ENCODE measurements around the gene ACAT2.
"Not testable (repeated sequence)": the region's sequence is repeated elsewhere in the genome, so short reads cannot be mapped to it uniquely, and the experiment has no call there.

Gene ACAT2

DNA sequence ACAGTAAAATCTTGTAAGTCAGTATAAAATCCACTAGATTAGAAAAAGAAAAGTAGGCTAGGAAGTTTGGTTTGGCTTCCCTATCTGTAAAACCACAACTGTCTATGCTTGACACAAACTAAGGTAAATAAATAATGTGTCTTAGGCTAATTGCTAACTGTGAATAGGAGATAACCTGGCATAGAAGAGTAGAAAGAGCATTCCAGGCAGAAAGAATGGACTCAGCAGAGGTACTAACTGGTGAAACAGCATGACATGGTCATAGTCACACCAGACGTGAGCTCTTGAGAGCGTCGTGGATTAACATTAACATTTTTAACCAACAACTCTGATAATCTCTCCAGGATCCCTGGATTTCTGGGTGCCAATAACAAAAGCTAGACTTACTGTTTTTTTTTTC is 43.2 kb upstream of the ACAT2 start:
- TF ChIP-seq CTCF (IDR thresholded peaks at IDR 0.05; ENCODE audit: control insufficient read depth, insufficient read depth, low read depth, low read length, missing control alignments) = no peak
- no peak overlapping the region for H3K4me3 ChIP-seq (ENCODE audit: control insufficient read depth, low read depth, low read length)
- no peak for DNase-seq (ENCODE audit: low read depth)

DNA sequence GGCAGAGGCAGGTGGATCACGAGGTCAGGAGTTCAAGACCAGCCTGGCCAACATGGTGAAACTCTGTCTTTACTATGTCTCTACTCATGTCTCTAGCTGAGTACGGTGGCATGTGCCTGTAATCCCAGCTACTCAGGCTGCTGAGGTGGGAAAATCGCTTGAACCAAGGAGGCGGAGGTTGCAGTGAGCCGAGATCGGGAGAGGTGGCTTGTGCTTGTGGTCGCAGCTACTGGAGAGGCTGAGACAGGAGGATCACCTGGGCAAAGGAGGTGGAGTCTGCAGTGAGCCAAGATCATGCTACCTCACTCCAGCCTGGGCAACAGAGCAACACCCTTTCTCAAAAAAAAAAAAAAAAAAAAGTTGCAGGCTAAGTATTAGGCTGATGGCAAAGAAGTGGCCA is 42.6 kb upstream of the ACAT2 start:
- H3K4me3 ChIP-seq (ENCODE audit: control insufficient read depth, low read depth, low read length) = no peak overlapping the region
- no peak for DNase-seq (ENCODE audit: low read depth)
- no peak for TF ChIP-seq CTCF (IDR thresholded peaks at IDR 0.05; ENCODE audit: control insufficient read depth, insufficient read depth, low read depth, low read length, missing control alignments)

DNA sequence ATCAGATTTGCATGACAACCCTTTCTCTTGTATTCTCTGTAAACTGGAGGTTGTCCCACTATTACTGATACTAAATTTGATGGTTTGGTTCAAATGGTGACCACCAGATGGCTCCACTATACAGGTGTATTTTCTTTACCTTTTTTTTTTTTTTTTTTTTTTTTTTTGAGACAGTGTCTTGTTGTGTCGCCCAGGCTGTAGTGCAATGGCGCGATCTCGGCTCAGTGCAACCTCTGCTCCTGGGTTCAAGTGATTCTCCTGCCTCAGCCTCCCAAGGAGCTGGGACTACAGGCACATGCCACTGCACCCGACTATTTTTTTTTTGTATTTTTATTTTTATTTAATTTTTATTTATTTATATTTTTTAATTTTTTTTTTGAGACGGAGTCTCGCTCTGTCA is 41.1 kb upstream of the ACAT2 start:
- DNase-seq (ENCODE audit: low read depth) = no peak
- H3K4me3 ChIP-seq (ENCODE audit: control insufficient read depth, low read depth, low read length) = no peak overlapping the region
- TF ChIP-seq CTCF (IDR thresholded peaks at IDR 0.05; ENCODE audit: control insufficient read depth, insufficient read depth, low read depth, low read length, missing control alignments) = peak; percentile 29

- not testable (repeated sequence) for H3K4me3 ChIP-seq (ENCODE audit: control insufficient read depth, low read depth, low read length)
These were observed 39.9 kb upstream of the ACAT2 start for GRCh38 chr6:159721981-159722380.

DNA sequence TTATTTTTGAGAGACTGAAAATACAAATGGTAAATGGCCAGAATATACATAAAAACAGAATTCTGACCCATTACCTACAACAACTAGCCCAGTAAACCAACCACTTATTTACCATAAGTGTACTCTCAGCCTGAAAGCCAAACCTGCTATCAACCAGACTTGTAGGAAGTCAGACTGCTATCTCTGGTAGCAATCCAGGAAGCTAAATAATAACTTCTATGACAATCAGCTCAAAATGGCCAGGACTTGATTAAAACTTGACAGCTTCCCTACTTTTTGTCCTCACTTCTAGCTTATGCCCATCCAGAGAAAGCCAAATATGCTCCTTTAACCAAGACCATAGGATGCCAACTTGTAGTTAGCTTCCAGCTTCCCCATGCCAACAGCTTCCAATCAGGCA is 39.2 kb upstream of the ACAT2 start:
- TF ChIP-seq CTCF (IDR thresholded peaks at IDR 0.05; ENCODE audit: control insufficient read depth, insufficient read depth, low read depth, low read length, missing control alignments) = no peak
- no peak for DNase-seq (ENCODE audit: low read depth)
- no peak overlapping the region for H3K4me3 ChIP-seq (ENCODE audit: control insufficient read depth, low read depth, low read length)

More at GRCh38 chr6:159721981-159722380, 39.9 kb upstream of the ACAT2 start:
- DNase-seq (ENCODE audit: low read depth) = not testable (repeated sequence)

GRCh38 chr6:159723259-159723658 is 38.6 kb upstream of the ACAT2 start:
- no peak for TF ChIP-seq CTCF (IDR thresholded peaks at IDR 0.05; ENCODE audit: control insufficient read depth, insufficient read depth, low read depth, low read length, missing control alignments)
- no peak for DNase-seq (ENCODE audit: low read depth)
- no peak overlapping the region for H3K4me3 ChIP-seq (ENCODE audit: control insufficient read depth, low read depth, low read length)

- no peak overlapping the region for H3K4me3 ChIP-seq (ENCODE audit: control insufficient read depth, low read depth, low read length)
- DNase-seq (ENCODE audit: low read depth) = no peak
- no peak for TF ChIP-seq CTCF (IDR thresholded peaks at IDR 0.05; ENCODE audit: control insufficient read depth, insufficient read depth, low read depth, low read length, missing control alignments)
These were observed 37.1 kb upstream of the ACAT2 start for GRCh38 chr6:159724778-159725177.

- DNase-seq (ENCODE audit: low read depth); H3K4me3 ChIP-seq (ENCODE audit: control insufficient read depth, low read depth, low read length): not testable (repeated sequence)
These were observed 36.6 kb upstream of the ACAT2 start for GRCh38 chr6:159725208-159725607.
